CD8-positive, alpha-beta memory T cell (primary cell): ENCODE measurements around the gene FGFR1OP2. TPM values are rescaled to one million over a fixed set of nuclear protein-coding genes. Genes with fewer than 3 reads are reported as not detected.

Experiments
- CTCF ChIA-PET: fragments of 350-600 bp; sonication (Branson Sonifier 250); formaldehyde crosslinking; loops from one replicate; lab custom pipeline; 2021; ENCODE audit warnings: antibody characterized with exemption; lab: Charles Lee
- POLR2A ChIA-PET: fragments of 350-600 bp; sonication (Branson Sonifier 250); formaldehyde crosslinking; loops from one replicate; lab custom pipeline; 2021; ENCODE audit warnings: antibody characterized with exemption; lab: Charles Lee
- DNase-seq, 5 donors: peaks; one replicate each; pipeline versions ENCODE4 v3.0.0 to v3.0.0-alpha.2; 2020 to 2022; ENCODE audit warnings: mixed read lengths in 1 of 5
- H3K27ac ChIP-seq: one replicate; pipeline ENCODE4 v1.7.0; 2013; ENCODE audit warnings: low read depth, mild to moderate bottlenecking, low read length, moderate library complexity
- H3K27me3 ChIP-seq: 2 replicates; pipeline ENCODE4 v1.7.0; 2013; ENCODE audit warnings: low read length, mild to moderate bottlenecking; ENCODE audit not compliant: insufficient read depth, poor library complexity, severe bottlenecking
- H3K36me3 ChIP-seq: 2 replicates; pipeline ENCODE4 v1.7.0; 2013; ENCODE audit warnings: mild to moderate bottlenecking, low read length, moderate library complexity; ENCODE audit not compliant: insufficient read depth
- H3K4me1 ChIP-seq: 2 replicates; pipeline ENCODE4 v1.7.0; 2013; ENCODE audit warnings: mild to moderate bottlenecking, low read length, moderate library complexity; ENCODE audit not compliant: insufficient read depth
- H3K4me3 ChIP-seq: 2 replicates; pipeline ENCODE4 v1.7.0; 2013; ENCODE audit warnings: mild to moderate bottlenecking, low read length
- H3K9me3 ChIP-seq: 2 replicates; pipeline ENCODE4 v1.7.0; 2013; ENCODE audit warnings: mild to moderate bottlenecking, low read length
- H3K27ac Mint-ChIP-seq, 8 donors: one replicate each; pipeline ENCODE4 v1.8.0; 2020 to 2021; ENCODE audit warnings: mixed read lengths in 8 of 8, mild to moderate bottlenecking in 6 of 8, inconsistent platforms in 3 of 8, moderate library complexity in 3 of 8
- H3K27me3 Mint-ChIP-seq, 2 donors: one replicate each; pipeline ENCODE4 v1.8.0; 2020 to 2021; ENCODE audit warnings: mixed read lengths in 2 of 2, mild to moderate bottlenecking in 1 of 2, moderate library complexity in 1 of 2
- H3K36me3 Mint-ChIP-seq, 3 donors: one replicate each; pipeline ENCODE4 v1.8.0; 2020 to 2021; ENCODE audit warnings: mixed read lengths in 3 of 3, inconsistent platforms in 1 of 3, mild to moderate bottlenecking in 1 of 3
- H3K4me1 Mint-ChIP-seq, 3 donors: one replicate each; pipeline ENCODE4 v1.8.0; 2020 to 2021; ENCODE audit warnings: mixed read lengths in 3 of 3, inconsistent platforms in 1 of 3, mild to moderate bottlenecking in 1 of 3
- H3K4me3 Mint-ChIP-seq, 7 donors: one replicate each; pipeline ENCODE4 v1.8.0; 2020 to 2021; ENCODE audit warnings: mixed read lengths in 7 of 7, mild to moderate bottlenecking in 6 of 7, moderate library complexity in 4 of 7, inconsistent platforms in 2 of 7
- H3K9me3 Mint-ChIP-seq, 5 donors: one replicate each; pipeline ENCODE4 v1.8.0; 2020 to 2022; ENCODE audit warnings: mixed read lengths in 5 of 5, mild to moderate bottlenecking in 3 of 5, moderate library complexity in 2 of 5, inconsistent platforms in 1 of 5
- polyA plus RNA-seq: library from polyadenylated mRNA; unstranded; fragments of 300-500 nt; fragmentation: Illumina TruSeq; gene quantifications from one replicate; pipeline ENCODE4 v1.2.3, GENCODE V29; 2021
- total RNA-seq, 2 experiments: library from RNA; stranded (reverse); gene quantifications; one replicate each; pipeline ENCODE4 v1.2.3, GENCODE V29; 2021

The FGFR1OP2 gene
- total and polyA plus RNA-seq, 3 experiments from 2014 or later: 50.4 to 103 (median 54.7) TPM

- CTCF ChIA-PET: interaction anchor here (0.6 to 2.7 kb wide), 26 partner anchors 9 to 292 kb away, joined by 3 to 21 read pairs (median 4); partner anchors contain the start of genes FGFR1OP2, ITPR2 and MED21
- H3K4me1 Mint-ChIP-seq: peaks cover 46 to 57% (median 53%) of the 10 kb centered on the region in 3 donors
These were observed 75.4 kb downstream of the FGFR1OP2 start for GRCh38 chr12:27013611-27014084.

GRCh38 chr12:27014085-27014858 is 76.0 kb downstream of the FGFR1OP2 start, which contains the start of gene TM7SF3:
TSS of gene TM7SF3 (minus strand) at chr12:27014384. CDS start at chr12:27014168, 216 bp downstream.
- H3K27me3 Mint-ChIP-seq: no peaks in the 10 kb centered on the region
- peak within 1 kb of the TSS; percentile 80 to 98 (median 94) for H3K4me3 Mint-ChIP-seq
- DNase-seq: peak; percentile 95 to 98 (median 97)
- peaks cover 0 to 11% (median 5%) of the 10 kb centered on the region in 3 donors for H3K36me3 Mint-ChIP-seq
- Histone ChIP-seq H3K9me3 (no peaks in the 10 kb centered on the region), H3K4me3 (peak within 1 kb of the TSS; percentile 89), H3K27ac (peak within 1 kb of the TSS; percentile 92), H3K27me3 (no peaks in the 10 kb centered on the region), H3K4me1 (peaks cover 33% of the 10 kb centered on the region), H3K36me3 (peaks cover 4% of the 10 kb centered on the region)
- ChIA-PET CTCF (interaction anchor here (0.6 to 3.2 kb wide), 31 partner anchors 8 to 292 kb away, joined by 3 to 21 read pairs (median 4); partner anchors contain the start of genes FGFR1OP2, ITPR2 and MED21), POLR2A (interaction anchor here (0.7 to 2.3 kb wide), 4 partner anchors 8 to 182 kb away, joined by 3 to 21 read pairs (median 6); partner anchors contain the start of genes ITPR2 and MED21)
- H3K27ac Mint-ChIP-seq: peak within 1 kb of the TSS; percentile 95 to 98 (median 97)
- H3K9me3 Mint-ChIP-seq: no peaks in the 10 kb centered on the region
- peaks cover 46 to 57% (median 53%) of the 10 kb centered on the region in 3 donors for H3K4me1 Mint-ChIP-seq

More at GRCh38 chr12:27013611-27014084, 75.4 kb downstream of the FGFR1OP2 start:
- Histone ChIP-seq H3K36me3 (peaks cover 4% of the 10 kb centered on the region), H3K4me1 (peaks cover 33% of the 10 kb centered on the region), H3K4me3 (peak overlapping the region; percentile 89), H3K27ac (peak overlapping the region; percentile 92), H3K9me3 (no peaks in the 10 kb centered on the region), H3K27me3 (no peaks in the 10 kb centered on the region)
- Mint-ChIP-seq H3K36me3 (peaks cover 0 to 11% (median 5%) of the 10 kb centered on the region in 3 donors), H3K27me3 (no peaks in the 10 kb centered on the region), H3K9me3 (no peaks in the 10 kb centered on the region), H3K27ac (peak overlapping the region; percentile 78 to 98 (median 96)), H3K4me3 (peak overlapping the region; percentile 80 to 98 (median 94))
- POLR2A ChIA-PET: interaction anchor here (1.4 to 2.3 kb wide), 3 partner anchors 9 to 181 kb away, joined by 4 to 21 read pairs (median 9); partner anchors contain the start of genes ITPR2 and MED21
- no peak for DNase-seq

- POLR2A ChIA-PET: interaction anchor here (0.7 to 2.3 kb wide), 5 partner anchors 22 to 182 kb away, joined by 3 to 9 read pairs (median 4); partner anchors contain the start of gene ITPR2
- CTCF ChIA-PET: interaction anchor here (0.7 to 3.2 kb wide), 23 partner anchors 10 to 296 kb away, joined by 3 to 21 read pairs (median 4); partner anchors contain the start of gene ITPR2
- peak overlapping the region; percentile 80 for H3K4me3 ChIP-seq
- peaks cover 4% of the 10 kb centered on the region for H3K36me3 ChIP-seq
- H3K27me3 ChIP-seq: no peaks in the 10 kb centered on the region
- peak overlapping the region; percentile 92 for H3K27ac ChIP-seq
- Mint-ChIP-seq H3K9me3 (no peaks in the 10 kb centered on the region), H3K27ac (peak overlapping the region; percentile 95 to 98 (median 97)), H3K27me3 (no peaks in the 10 kb centered on the region), H3K4me3 (peak overlapping the region; percentile 80 to 98 (median 94)), H3K36me3 (peaks cover 0 to 9% (median 5%) of the 10 kb centered on the region in 3 donors), H3K4me1 (peaks cover 44 to 55% (median 49%) of the 10 kb centered on the region in 3 donors)
- peaks cover 33% of the 10 kb centered on the region for H3K4me1 ChIP-seq
- no peak for DNase-seq
- H3K9me3 ChIP-seq: no peaks in the 10 kb centered on the region
These were observed 76.8 kb downstream of the FGFR1OP2 start for GRCh38 chr12:27014859-27015729.

GRCh38 chr12:27015730-27016076 is 77.4 kb downstream of the FGFR1OP2 start:
- H3K9me3 ChIP-seq: no peaks in the 10 kb centered on the region
- ChIA-PET CTCF (interaction anchor here (0.7 to 3.2 kb wide), 22 partner anchors 9 to 296 kb away, joined by 3 to 21 read pairs (median 3); partner anchors contain the start of gene ITPR2), POLR2A (interaction anchor here (0.7 to 1.2 kb wide), 4 partner anchors 11 to 301 kb away, joined by 3 to 8 read pairs (median 4); partner anchors contain the start of gene ITPR2)
- H3K36me3 Mint-ChIP-seq: peaks cover 0 to 6% (median 4%) of the 10 kb centered on the region in 3 donors
- no peaks in the 10 kb centered on the region for H3K27me3 ChIP-seq
- peaks cover 4% of the 10 kb centered on the region for H3K36me3 ChIP-seq
- no peaks in the 10 kb centered on the region for H3K9me3 Mint-ChIP-seq
- peak overlapping the region; percentile 80 for H3K4me3 ChIP-seq
- H3K4me1 ChIP-seq: peaks cover 33% of the 10 kb centered on the region
- peak in 2 of 5 donors; percentile 48 to 50 for DNase-seq
- H3K4me3 Mint-ChIP-seq: peak overlapping the region in 6 of 7 donors; percentile 18 to 93 (median 55)
- peaks cover 41 to 48% (median 43%) of the 10 kb centered on the region in 3 donors for H3K4me1 Mint-ChIP-seq
- peak overlapping the region; percentile 95 to 98 (median 97) for H3K27ac Mint-ChIP-seq
- H3K27ac ChIP-seq: no peak overlapping the region
- H3K27me3 Mint-ChIP-seq: no peaks in the 10 kb centered on the region

Other genes starting within 250 kb of the FGFR1OP2 start
- 10 to 100 TPM; 24.0 to 29.4 TPM for gene ITPR2, start 105.3 kb upstream of the FGFR1OP2 start, total RNA-seq
- gene ITPR2, start 105.3 kb upstream of the FGFR1OP2 start, polyA plus RNA-seq: 13.0 TPM
- 10 to 100 TPM; 58.7 to 64.5 TPM for gene INTS13, start 489 bp upstream of the FGFR1OP2 start, total RNA-seq
- gene INTS13, start 489 bp upstream of the FGFR1OP2 start, polyA plus RNA-seq: 22.3 TPM
- gene TM7SF3, start 75.9 kb downstream of the FGFR1OP2 start, total RNA-seq: 10 to 100 TPM; 38.8 to 42.9 TPM
- gene TM7SF3, start 75.9 kb downstream of the FGFR1OP2 start, polyA plus RNA-seq: 50.1 TPM
- gene MED21, start 84.1 kb downstream of the FGFR1OP2 start, total RNA-seq: 10 to 100 TPM; 36.2 to 42.2 TPM
- 19.7 TPM for gene MED21, start 84.1 kb downstream of the FGFR1OP2 start, polyA plus RNA-seq
- not detected for gene C12orf71, start 144.1 kb downstream of the FGFR1OP2 start, total RNA-seq
- gene C12orf71, start 144.1 kb downstream of the FGFR1OP2 start, polyA plus RNA-seq: not detected